HepG2 (cell line): ENCODE data around the gene PSMD3. TPM values are rescaled to one million over a fixed set of nuclear protein-coding genes. Genes with fewer than 3 reads are reported as not detected.

Experiments used
- ATRX ChIP-seq: sonication (generic); formaldehyde crosslinking; IDR thresholded peaks from 2 replicates; pipeline ENCODE4 v1.4.0; 2020; ENCODE audit warnings: missing genetic modification reagents, borderline replicate concordance
- BRD4 ChIP-seq: sonication (generic); formaldehyde crosslinking; IDR thresholded peaks from 2 replicates; pipeline ENCODE4 v1.4.0; 2020; ENCODE audit warnings: missing genetic modification reagents
- EED ChIP-seq: sonication (generic); formaldehyde crosslinking; IDR thresholded peaks from 2 replicates; pipeline ENCODE4 v1.5.0; 2020; ENCODE audit warnings: mild to moderate bottlenecking, missing genetic modification reagents
- GTF3A ChIP-seq: sonication (generic); formaldehyde crosslinking; conservative IDR thresholded peaks from 2 replicates; pipeline ENCODE4 v1.4.0; 2020; ENCODE audit warnings: mild to moderate bottlenecking, missing genetic modification reagents
- ISX ChIP-seq: sonication (generic); formaldehyde crosslinking; conservative IDR thresholded peaks from 2 replicates; pipeline ENCODE4 v1.5.0; 2020; ENCODE audit warnings: missing genetic modification reagents
- MBNL3 ChIP-seq: fragments of 250-450 bp; sonication (Bioruptor Pico); conservative IDR thresholded peaks from 2 replicates; pipeline ENCODE4 v1.8.0; 2022; ENCODE audit warnings: mild to moderate bottlenecking, inconsistent platforms
- MED8 ChIP-seq: sonication (generic); formaldehyde crosslinking; IDR thresholded peaks from 2 replicates; pipeline ENCODE4 v1.8.1; 2023; ENCODE audit warnings: mild to moderate bottlenecking, missing genetic modification reagents; ENCODE audit not compliant: insufficient replicate concordance
- MZF1 ChIP-seq: sonication (generic); formaldehyde crosslinking; IDR thresholded peaks from 2 replicates; pipeline ENCODE4 v1.8.1; 2023; ENCODE audit warnings: mild to moderate bottlenecking, missing genetic modification reagents, borderline replicate concordance
- TEAD2 ChIP-seq: sonication (generic); formaldehyde crosslinking; IDR thresholded peaks from 2 replicates; pipeline ENCODE4 v1.9.0; 2021; ENCODE audit warnings: missing genetic modification reagents
- ZNF383 ChIP-seq: sonication (generic); formaldehyde crosslinking; IDR thresholded peaks from 2 replicates; pipeline ENCODE4 v1.4.0; 2020; ENCODE audit warnings: missing genetic modification reagents, mild to moderate bottlenecking, borderline replicate concordance
- polyA plus RNA-seq, 8 experiments: library from polyadenylated mRNA; depleted of rRNA in 3 of 8; stranded (reverse) in 7 of 8; unstranded in 1 of 8; fragments of >200 nt; fragmentation: Illumina TruSeq in 4 of 8; extraction: Trizol in 4 of 8; gene quantifications; 2 replicates each; pipeline versions ENCODE4 v1.2.1 to v1.2.3, GENCODE V29; 2011 to 2016; ENCODE audit warnings: low read depth in 4 of 8, missing spikeins in 1 of 8, mixed read lengths in 1 of 8; ENCODE audit not compliant: insufficient read depth in 1 of 8
- total RNA-seq, 5 experiments: library from RNA; depleted of rRNA; stranded (reverse); fragments of >200 nt; fragmentation: Illumina TruSeq; extraction: Trizol; gene quantifications; 2 replicates each; pipeline ENCODE4 v1.2.3, GENCODE V29; 2016; ENCODE audit warnings: low read depth in 1 of 5
- TF ChIP-seq, protein P1 (sequence below): sonication (generic); formaldehyde crosslinking; IDR thresholded peaks from 2 replicates; pipeline ENCODE4 v1.4.0; 2020; ENCODE audit warnings: low read depth, mild to moderate bottlenecking, missing genetic modification reagents
- TF ChIP-seq, protein P2 (sequence below), 2 experiments: sonication (generic) in 1 of 2; formaldehyde crosslinking in 1 of 2; IDR thresholded peaks; 2 replicates each; pipeline versions ENCODE4 v1.5.1 to v1.6.1; 2011 to 2020; ENCODE audit warnings: borderline replicate concordance in 1 of 2, low read depth in 1 of 2, low read length in 1 of 2, mild to moderate bottlenecking in 1 of 2, missing genetic modification reagents in 1 of 2, moderate library complexity in 1 of 2
- TF ChIP-seq, protein P3 (sequence below): sonication (generic); formaldehyde crosslinking; IDR thresholded peaks from 2 replicates; pipeline ENCODE4 v1.8.1; 2023; ENCODE audit warnings: missing genetic modification reagents, mild to moderate bottlenecking, borderline replicate concordance
- TF ChIP-seq, protein P4 (sequence below): sonication (generic); formaldehyde crosslinking; IDR thresholded peaks from 2 replicates; pipeline ENCODE4 v1.8.1; 2022; ENCODE audit warnings: low read depth, mild to moderate bottlenecking, missing genetic modification reagents
- TF ChIP-seq, protein P5 (sequence below): sonication (generic); formaldehyde crosslinking; IDR thresholded peaks from 2 replicates; pipeline ENCODE4 v1.4.0; 2020; ENCODE audit warnings: mild to moderate bottlenecking, missing genetic modification reagents
- TF ChIP-seq, protein P6 (sequence below): fragments of 450-650 bp; IDR thresholded peaks from 2 replicates; pipeline ENCODE4 v1.6.1; 2017; ENCODE audit warnings: mild to moderate bottlenecking

Gene PSMD3
- total and polyA plus RNA-seq, 2 of the 13 experiments (the other 11 are each of a cell fraction or from before 2014, with no cell fraction given) = 97.4 to 146 TPM

DNA sequence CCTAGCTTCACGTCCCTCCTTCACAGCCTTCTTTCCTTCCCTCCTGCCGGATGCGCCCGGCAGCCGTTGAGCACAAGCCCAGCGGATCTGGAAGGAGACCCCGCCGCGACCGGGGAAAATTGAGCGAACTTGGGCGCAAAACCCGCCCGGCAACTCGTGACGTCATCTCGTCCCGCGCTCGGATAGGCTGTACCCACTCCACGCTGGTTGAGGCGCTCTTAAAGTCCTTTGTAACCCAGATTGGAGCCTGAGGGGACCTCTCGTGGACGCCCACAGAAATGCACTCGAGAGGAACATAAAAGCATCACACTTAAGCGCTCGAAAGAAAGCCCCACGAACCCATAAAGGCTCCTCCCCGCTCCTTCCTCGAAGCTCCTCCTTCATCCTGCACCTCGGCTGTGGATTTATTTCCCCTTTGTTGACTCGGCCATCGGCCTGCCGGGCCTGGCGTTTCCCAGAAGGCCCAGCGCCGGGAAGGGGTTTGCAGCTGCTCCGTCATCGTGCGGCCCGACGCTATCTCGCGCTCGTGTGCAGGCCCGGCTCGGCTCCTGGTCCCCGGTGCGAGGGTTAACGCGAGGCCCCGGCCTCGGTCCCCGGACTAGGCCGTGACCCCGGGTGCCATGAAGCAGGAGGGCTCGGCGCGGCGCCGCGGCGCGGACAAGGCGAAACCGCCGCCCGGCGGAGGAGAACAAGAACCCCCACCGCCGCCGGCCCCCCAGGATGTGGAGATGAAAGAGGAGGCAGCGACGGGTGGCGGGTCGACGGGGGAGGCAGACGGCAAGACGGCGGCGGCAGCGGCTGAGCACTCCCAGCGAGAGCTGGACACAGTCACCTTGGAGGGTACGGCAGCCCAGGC, at the start of gene PSMD3 (continued):
- TF ChIP-seq, protein P1, sequence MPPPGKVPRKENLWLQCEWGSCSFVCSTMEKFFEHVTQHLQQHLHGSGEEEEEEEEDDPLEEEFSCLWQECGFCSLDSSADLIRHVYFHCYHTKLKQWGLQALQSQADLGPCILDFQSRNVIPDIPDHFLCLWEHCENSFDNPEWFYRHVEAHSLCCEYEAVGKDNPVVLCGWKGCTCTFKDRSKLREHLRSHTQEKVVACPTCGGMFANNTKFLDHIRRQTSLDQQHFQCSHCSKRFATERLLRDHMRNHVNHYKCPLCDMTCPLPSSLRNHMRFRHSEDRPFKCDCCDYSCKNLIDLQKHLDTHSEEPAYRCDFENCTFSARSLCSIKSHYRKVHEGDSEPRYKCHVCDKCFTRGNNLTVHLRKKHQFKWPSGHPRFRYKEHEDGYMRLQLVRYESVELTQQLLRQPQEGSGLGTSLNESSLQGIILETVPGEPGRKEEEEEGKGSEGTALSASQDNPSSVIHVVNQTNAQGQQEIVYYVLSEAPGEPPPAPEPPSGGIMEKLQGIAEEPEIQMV (CRISPR knock-in tag) = peak; percentile 72
- TF ChIP-seq TEAD2 (peak; percentile 94; the same call in 1 of the 2 replicates), ZNF383 (CRISPR knock-in tag) (peak; percentile 79), GTF3A (CRISPR knock-in tag) (0 out of 2 replicates have a peak, but pooled peaks have one; percentile 48), EED (peak; percentile 62), MZF1 (CRISPR knock-in tag) (no peak; the same call in 1 of the 2 replicates), MBNL3 (CRISPR knock-in tag) (no peak), ATRX (CRISPR knock-in tag) (no peak), BRD4 (peak; percentile 81; the same call in 1 of the 2 replicates), MED8 (CRISPR knock-in tag) (peak; percentile 89), ISX (CRISPR knock-in tag) (peak; percentile 60; the same call in 1 of the 2 replicates)
- TF ChIP-seq, protein P2, sequence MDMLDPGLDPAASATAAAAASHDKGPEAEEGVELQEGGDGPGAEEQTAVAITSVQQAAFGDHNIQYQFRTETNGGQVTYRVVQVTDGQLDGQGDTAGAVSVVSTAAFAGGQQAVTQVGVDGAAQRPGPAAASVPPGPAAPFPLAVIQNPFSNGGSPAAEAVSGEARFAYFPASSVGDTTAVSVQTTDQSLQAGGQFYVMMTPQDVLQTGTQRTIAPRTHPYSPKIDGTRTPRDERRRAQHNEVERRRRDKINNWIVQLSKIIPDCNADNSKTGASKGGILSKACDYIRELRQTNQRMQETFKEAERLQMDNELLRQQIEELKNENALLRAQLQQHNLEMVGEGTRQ (IDR thresholded peaks at IDR 0.05; ENCODE audit: low read depth, low read length) = no peak
- TF ChIP-seq, protein P2 (CRISPR knock-in tag; IDR thresholded peaks at IDR 0.05; ENCODE audit: borderline replicate concordance) = peak; percentile 43; the same call in 1 of the 2 replicates
- TF ChIP-seq, protein P3, sequence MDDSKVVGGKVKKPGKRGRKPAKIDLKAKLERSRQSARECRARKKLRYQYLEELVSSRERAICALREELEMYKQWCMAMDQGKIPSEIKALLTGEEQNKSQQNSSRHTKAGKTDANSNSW (CRISPR knock-in tag) = peak; percentile 88; the same call in 1 of the 2 replicates
- TF ChIP-seq, protein P4, sequence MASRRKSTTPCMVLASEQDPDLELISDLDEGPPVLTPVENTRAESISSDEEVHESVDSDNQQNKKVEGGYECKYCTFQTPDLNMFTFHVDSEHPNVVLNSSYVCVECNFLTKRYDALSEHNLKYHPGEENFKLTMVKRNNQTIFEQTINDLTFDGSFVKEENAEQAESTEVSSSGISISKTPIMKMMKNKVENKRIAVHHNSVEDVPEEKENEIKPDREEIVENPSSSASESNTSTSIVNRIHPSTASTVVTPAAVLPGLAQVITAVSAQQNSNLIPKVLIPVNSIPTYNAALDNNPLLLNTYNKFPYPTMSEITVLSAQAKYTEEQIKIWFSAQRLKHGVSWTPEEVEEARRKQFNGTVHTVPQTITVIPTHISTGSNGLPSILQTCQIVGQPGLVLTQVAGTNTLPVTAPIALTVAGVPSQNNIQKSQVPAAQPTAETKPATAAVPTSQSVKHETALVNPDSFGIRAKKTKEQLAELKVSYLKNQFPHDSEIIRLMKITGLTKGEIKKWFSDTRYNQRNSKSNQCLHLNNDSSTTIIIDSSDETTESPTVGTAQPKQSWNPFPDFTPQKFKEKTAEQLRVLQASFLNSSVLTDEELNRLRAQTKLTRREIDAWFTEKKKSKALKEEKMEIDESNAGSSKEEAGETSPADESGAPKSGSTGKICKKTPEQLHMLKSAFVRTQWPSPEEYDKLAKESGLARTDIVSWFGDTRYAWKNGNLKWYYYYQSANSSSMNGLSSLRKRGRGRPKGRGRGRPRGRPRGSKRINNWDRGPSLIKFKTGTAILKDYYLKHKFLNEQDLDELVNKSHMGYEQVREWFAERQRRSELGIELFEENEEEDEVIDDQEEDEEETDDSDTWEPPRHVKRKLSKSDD (CRISPR knock-in tag) = no peak
- TF ChIP-seq, protein P5, sequence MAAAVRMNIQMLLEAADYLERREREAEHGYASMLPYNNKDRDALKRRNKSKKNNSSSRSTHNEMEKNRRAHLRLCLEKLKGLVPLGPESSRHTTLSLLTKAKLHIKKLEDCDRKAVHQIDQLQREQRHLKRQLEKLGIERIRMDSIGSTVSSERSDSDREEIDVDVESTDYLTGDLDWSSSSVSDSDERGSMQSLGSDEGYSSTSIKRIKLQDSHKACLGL = peak; percentile 99
- TF ChIP-seq, protein P6, sequence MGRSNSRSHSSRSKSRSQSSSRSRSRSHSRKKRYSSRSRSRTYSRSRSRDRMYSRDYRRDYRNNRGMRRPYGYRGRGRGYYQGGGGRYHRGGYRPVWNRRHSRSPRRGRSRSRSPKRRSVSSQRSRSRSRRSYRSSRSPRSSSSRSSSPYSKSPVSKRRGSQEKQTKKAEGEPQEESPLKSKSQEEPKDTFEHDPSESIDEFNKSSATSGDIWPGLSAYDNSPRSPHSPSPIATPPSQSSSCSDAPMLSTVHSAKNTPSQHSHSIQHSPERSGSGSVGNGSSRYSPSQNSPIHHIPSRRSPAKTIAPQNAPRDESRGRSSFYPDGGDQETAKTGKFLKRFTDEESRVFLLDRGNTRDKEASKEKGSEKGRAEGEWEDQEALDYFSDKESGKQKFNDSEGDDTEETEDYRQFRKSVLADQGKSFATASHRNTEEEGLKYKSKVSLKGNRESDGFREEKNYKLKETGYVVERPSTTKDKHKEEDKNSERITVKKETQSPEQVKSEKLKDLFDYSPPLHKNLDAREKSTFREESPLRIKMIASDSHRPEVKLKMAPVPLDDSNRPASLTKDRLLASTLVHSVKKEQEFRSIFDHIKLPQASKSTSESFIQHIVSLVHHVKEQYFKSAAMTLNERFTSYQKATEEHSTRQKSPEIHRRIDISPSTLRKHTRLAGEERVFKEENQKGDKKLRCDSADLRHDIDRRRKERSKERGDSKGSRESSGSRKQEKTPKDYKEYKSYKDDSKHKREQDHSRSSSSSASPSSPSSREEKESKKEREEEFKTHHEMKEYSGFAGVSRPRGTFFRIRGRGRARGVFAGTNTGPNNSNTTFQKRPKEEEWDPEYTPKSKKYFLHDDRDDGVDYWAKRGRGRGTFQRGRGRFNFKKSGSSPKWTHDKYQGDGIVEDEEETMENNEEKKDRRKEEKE = no peak
